Ecto neural progenitor cell (in vitro differentiated cells): ENCODE data around the gene NELL2.

Source experiments
- DNase-seq: peaks from one replicate; pipeline ENCODE4 v3.0.0-alpha.2; 2018; ENCODE audit warnings: low spot score

NELL2 gene

GRCh38 chr12:44532940-44533339 is 343.2 kb downstream of the NELL2 start:
- DNase-seq, result no peak

DNA sequence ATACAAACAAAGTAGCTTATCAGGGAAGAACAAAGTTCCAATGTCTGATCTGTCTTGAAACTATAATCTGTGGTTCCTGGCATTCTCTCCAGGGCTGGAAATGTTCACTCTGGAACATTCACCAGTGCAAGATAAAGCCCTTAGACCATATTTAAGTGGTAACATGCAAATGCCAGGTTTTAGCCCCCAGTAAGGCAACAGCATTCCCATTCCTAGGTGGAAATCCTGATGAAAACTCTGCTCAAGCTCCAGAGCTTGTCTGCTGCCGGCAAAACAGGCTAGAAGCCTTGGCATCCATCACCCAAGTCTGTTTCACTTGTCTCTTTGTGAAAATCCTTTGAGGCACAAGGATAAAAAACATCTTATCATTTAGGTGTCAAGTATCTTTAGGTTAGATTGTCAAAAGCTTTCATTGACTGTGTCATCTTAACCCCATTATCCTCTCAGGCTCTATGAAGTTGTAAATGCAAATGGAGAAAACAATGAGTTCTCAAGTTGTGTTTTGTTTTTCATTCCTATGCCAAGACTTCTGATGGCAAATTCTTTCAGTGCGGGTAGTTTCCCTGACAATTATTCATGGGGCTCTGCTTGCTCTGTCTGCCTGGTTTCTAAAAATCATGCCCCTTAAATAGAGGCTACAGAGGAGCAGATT is 344.7 kb downstream of the NELL2 start:
- DNase-seq, result no peak

DNA sequence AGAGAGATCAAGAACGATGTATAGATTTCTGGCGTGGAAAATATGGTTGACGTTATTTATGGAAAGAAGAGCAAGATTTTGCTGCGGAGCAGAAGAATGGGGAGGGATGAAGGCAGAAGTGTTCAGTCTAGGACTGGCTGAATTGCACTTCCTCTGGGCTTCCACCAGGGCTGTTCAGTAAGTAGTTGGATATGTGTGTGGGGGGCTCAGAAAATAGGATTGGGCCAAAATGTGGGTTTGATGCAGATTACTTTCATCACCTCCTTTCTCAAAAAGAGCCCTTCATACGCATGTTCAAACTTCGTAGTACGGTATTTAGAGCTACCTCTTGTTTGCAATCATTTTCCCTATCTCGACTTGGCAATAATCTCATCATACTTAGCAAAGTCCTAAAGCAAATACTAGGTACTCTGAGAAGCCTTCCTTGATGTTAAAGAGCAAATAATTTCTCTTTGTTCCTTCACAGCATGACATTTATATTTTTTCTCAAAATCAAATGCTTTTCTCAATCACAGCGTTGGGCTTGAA is 349.4 kb downstream of the NELL2 start:
- DNase-seq, result no peak

GRCh38 chr12:44525806-44526654 is 350.1 kb downstream of the NELL2 start:
- DNase-seq, result no peak

DNA sequence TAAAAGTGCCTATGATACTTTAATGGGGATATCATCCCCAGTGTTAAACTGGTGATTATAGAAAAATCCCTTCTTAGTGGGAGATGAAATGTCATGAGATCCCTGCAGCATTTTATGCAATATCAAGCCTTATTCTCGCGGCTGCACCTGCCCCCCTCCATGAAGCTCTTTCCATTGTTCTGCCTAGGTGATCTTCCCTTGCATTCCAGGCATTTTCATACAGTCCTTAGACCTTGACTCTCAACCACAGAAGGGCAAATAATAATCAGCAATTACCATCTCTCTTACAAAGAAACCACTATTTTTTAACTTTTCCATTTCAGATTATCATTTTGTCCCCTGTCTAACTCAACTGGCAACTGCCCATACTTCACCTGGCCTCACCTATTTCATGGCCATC is 352.3 kb downstream of the NELL2 start:
- DNase-seq, result no peak

GRCh38 chr12:44521702-44522101 is 354.4 kb downstream of the NELL2 start:
- DNase-seq, result no peak

GRCh38 chr12:44519931-44520330 is 356.2 kb downstream of the NELL2 start:
- DNase-seq, result no peak

- DNase-seq, result no peak
Observed at GRCh38 chr12:44511289-44511688, 364.8 kb downstream of the NELL2 start.

DNA sequence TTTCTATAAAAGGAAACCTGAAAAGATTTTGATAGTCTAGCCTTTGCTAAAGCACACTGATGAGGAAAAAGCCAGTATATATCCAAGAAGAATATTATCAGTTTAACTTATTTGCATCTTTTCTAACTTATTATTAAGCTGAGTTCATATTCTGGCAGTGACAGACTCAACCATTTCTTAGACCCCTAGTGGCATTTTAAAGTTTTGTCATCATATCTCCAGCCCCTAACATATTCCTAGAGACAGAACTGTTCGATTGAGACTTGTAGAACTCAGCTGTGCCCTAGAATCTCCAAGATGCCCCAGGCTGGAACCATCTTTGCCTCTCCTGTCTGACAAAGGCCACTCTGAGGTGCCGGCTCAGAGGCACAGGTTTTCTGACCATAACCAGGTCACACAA is 365.6 kb downstream of the NELL2 start:
- no peak for DNase-seq

- DNase-seq, result no peak
Observed at GRCh38 chr12:44510076-44510475, 366.0 kb downstream of the NELL2 start.

GRCh38 chr12:44509471-44509870 is 366.6 kb downstream of the NELL2 start:
- no peak for DNase-seq

- DNase-seq, result no peak
Observed at GRCh38 chr12:44507461-44507860, 368.7 kb downstream of the NELL2 start.

DNA sequence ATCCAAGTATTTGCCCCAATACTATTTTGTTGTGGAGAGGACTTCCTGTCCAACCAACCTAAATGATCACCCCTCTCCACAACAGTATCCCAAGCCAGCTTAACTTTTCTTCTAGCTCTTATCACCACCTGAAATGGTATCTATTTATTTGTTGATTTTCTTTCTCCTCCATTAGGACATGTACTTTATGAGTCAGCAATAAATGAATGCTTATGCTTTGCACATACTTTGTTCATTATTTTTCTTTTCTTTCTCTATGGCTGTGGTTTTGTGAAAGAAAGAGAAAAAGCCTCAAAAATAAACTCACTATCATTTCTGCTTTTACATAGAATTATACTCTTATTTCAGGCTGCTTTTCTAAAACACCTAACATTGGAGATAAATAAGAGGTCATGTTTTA is 371.3 kb downstream of the NELL2 start:
- DNase-seq, result no peak

DNA sequence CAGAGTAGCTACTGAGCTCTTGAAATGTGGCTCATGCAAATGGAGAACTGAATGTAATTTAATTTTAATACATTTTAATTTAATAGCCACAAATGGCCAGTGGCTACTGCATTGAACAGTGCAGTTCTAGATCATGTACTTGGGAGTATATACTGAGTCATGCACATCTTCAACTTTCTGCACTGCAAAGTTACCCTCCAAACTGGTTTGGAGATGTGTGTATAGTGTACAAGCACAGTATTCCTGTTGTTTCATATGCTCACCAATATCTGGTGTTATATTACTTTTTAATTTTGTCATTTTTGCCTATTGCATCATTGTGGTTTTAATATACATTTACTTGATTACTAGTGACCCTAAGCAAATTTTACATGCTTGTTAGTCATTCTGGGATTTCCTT is 372.8 kb downstream of the NELL2 start:
- DNase-seq, result no peak

GRCh38 chr12:44502681-44503080 is 373.4 kb downstream of the NELL2 start:
- DNase-seq, result no peak

DNA sequence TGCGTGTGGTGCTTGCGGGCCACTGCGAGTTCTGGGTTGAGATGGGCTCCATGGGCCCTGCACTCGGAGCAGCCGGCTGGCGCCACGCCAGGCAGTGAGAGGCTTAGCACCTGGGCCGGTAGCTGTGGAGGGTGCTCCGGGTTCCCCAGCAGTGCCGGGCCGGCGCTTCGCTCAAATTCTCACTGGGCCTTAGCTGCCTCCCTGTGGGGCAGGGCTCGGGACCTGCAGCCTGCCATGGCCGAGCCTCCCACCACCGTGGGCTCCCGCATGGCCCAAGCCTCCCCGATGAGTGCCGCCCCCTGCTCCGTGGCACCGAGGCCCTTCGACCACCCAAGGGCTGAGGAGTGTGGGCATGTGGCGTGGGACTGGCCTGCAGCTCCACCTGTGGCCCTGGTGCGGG is 375.7 kb downstream of the NELL2 start:
- DNase-seq, result no peak

DNA sequence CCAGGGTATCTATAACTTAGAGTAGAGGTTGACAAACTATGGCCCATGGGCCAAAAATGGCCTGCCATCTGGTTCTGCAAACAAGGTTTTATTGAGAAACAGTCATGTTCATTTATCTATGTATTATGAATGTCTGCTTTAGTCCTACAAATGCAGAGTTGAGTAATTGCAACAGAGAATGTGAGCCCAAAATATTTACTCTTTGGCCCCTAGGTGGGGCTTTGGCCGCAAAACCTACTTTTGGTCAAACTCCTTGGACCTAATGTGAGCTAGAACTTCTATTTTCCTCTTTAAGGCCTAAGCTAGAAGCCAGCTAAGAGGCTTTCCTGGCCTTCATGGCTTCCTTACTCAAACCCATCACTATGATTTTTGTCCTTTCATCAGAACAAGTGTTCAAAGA is 379.1 kb downstream of the NELL2 start:
- no peak for DNase-seq

- DNase-seq, result no peak
Observed at GRCh38 chr12:44490181-44490580, 385.9 kb downstream of the NELL2 start.

- no peak for DNase-seq
Observed at GRCh38 chr12:44488180-44488579, 387.9 kb downstream of the NELL2 start.

- DNase-seq, result no peak
Observed at GRCh38 chr12:44484862-44485261, 391.3 kb downstream of the NELL2 start.

GRCh38 chr12:44477331-44477980 is 398.7 kb downstream of the NELL2 start:
- no peak for DNase-seq

GRCh38 chr12:44476683-44477082 is 399.4 kb downstream of the NELL2 start:
- DNase-seq, result no peak

GRCh38 chr12:44465139-44465538 is 411.0 kb downstream of the NELL2 start:
- DNase-seq, result no peak
